Left lung (tissue), 10 donors: Measurements from ENCODE around the gene IL9. TPM values are rescaled to one million over a fixed set of nuclear protein-coding genes. Genes with fewer than 3 reads are reported as not detected.

Experiments
- ATAC-seq: fragments of 200-7000 bp; cut with Tn5 transposase; one replicate; pipeline ENCODE4 v1.9.1; 2020; ENCODE audit warnings: moderate library complexity
- DNase-seq, 4 donors: peaks; one replicate each; pipeline ENCODE4 v3.0.0-alpha.2; 2013 to 2020
- H3K27ac ChIP-seq, 2 donors: fragments of 200-600 bp; sonication (generic) in 1 of 2; one replicate each; pipeline versions ENCODE4 v1.5.0 to v1.8.0; 2020 to 2021
- H3K27me3 ChIP-seq, 2 donors: fragments of 200-600 bp; sonication (generic) in 1 of 2; one replicate each; pipeline versions ENCODE4 v1.5.0 to v1.8.0; 2020 to 2021
- H3K36me3 ChIP-seq, 2 donors: fragments of 200-600 bp; sonication (generic) in 1 of 2; one replicate each; pipeline versions ENCODE4 v1.5.0 to v1.8.0; 2020 to 2021
- H3K4me1 ChIP-seq, 2 donors: fragments of 200-600 bp; one replicate each; pipeline ENCODE4 v1.8.0; 2021
- H3K4me3 ChIP-seq, 2 donors: fragments of 200-600 bp; sonication (generic) in 1 of 2; one replicate each; pipeline versions ENCODE4 v1.5.0 to v1.8.0; 2020 to 2021; ENCODE audit warnings: mild to moderate bottlenecking in 1 of 2
- H3K9me3 ChIP-seq, 2 donors: fragments of 200-600 bp; sonication (generic) in 1 of 2; one replicate each; pipeline versions ENCODE4 v1.5.0 to v1.8.0; 2020 to 2021
- intact Hi-C, 2 donors: fragments of 100-400 bp; cut with DNase I; formaldehyde crosslinking; loops; one replicate each; pipeline versions ENCODE4 v1.11.2 to v1.14.2; 2022
- polyA plus RNA-seq, 6 donors: library from polyadenylated mRNA; unstranded; fragments of 120-200 nt; gene quantifications; one replicate each; pipeline ENCODE4 v1.2.1, GENCODE V29; 2013; ENCODE audit not compliant: insufficient read length in 6 of 6
- total RNA-seq, 2 donors: library from RNA; stranded (reverse); fragmentation: NEBNext Ultra II Directional; extraction: Animal tissue kit (Norgen Biotek cat#: 25700); gene quantifications; one replicate each; pipeline ENCODE4 v1.2.1, GENCODE V29; 2021
- TF ChIP-seq, protein P1 (sequence below), 2 donors: fragments of 200-600 bp; sonication (generic) in 1 of 2; IDR thresholded peaks; one replicate each; pipeline versions ENCODE4 v1.5.0 to v1.8.0; 2021; ENCODE audit warnings: antibody characterized with exemption in 2 of 2
- donor health status: DM: no; HTN: yes; CAD: no.
- donor health status: DM: no; HTN: no; CAD: no.

The IL9 gene
- total and polyA plus RNA-seq, 8 donors, result not detected

- DNase-seq, result no peak
- no peaks in the 10 kb centered on the region for H3K36me3 ChIP-seq
- no peak for ATAC-seq
- H3K27me3 ChIP-seq, result no peaks in the 10 kb centered on the region
- no peak overlapping the region for H3K27ac ChIP-seq
- TF ChIP-seq, protein P1, sequence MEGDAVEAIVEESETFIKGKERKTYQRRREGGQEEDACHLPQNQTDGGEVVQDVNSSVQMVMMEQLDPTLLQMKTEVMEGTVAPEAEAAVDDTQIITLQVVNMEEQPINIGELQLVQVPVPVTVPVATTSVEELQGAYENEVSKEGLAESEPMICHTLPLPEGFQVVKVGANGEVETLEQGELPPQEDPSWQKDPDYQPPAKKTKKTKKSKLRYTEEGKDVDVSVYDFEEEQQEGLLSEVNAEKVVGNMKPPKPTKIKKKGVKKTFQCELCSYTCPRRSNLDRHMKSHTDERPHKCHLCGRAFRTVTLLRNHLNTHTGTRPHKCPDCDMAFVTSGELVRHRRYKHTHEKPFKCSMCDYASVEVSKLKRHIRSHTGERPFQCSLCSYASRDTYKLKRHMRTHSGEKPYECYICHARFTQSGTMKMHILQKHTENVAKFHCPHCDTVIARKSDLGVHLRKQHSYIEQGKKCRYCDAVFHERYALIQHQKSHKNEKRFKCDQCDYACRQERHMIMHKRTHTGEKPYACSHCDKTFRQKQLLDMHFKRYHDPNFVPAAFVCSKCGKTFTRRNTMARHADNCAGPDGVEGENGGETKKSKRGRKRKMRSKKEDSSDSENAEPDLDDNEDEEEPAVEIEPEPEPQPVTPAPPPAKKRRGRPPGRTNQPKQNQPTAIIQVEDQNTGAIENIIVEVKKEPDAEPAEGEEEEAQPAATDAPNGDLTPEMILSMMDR (IDR thresholded peaks at IDR 0.05), result no peak
- intact Hi-C loops, result no loop called here
- no peak overlapping the region for H3K4me3 ChIP-seq
- no peaks in the 10 kb centered on the region for H3K9me3 ChIP-seq
- no peaks in the 10 kb centered on the region for H3K4me1 ChIP-seq
Observed at GRCh38 chr5:135867599-135867998, 28.0 kb downstream of the IL9 start.

DNA sequence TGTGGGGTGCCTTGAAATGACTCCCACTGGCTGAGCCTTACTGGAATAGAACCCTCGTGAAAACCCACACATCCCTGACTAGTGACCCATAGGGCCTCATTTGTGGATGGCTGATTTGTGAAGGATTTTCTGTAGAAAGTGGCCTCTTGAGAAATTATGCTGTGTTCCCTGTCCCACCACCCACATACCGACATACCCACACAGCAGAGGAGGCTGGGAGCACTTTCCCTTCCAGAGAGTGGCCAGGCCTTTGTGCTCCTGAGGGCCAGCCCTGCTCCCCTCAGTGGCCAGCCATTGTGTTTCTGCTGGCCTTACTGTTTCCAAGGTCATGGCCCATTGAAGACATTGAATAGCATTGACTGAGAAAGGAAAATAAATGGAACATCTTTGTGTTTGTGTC, 29.6 kb downstream of the IL9 start:
- Histone ChIP-seq H3K36me3 (no peaks in the 10 kb centered on the region), H3K4me3 (no peak overlapping the region), H3K9me3 (no peaks in the 10 kb centered on the region), H3K4me1 (no peaks in the 10 kb centered on the region), H3K27me3 (no peaks in the 10 kb centered on the region), H3K27ac (no peak overlapping the region)
- intact Hi-C loops, result no loop called here
- TF ChIP-seq, protein P1 (IDR thresholded peaks at IDR 0.05), result no peak
- DNase-seq (no peak), ATAC-seq (no peak)

DNA sequence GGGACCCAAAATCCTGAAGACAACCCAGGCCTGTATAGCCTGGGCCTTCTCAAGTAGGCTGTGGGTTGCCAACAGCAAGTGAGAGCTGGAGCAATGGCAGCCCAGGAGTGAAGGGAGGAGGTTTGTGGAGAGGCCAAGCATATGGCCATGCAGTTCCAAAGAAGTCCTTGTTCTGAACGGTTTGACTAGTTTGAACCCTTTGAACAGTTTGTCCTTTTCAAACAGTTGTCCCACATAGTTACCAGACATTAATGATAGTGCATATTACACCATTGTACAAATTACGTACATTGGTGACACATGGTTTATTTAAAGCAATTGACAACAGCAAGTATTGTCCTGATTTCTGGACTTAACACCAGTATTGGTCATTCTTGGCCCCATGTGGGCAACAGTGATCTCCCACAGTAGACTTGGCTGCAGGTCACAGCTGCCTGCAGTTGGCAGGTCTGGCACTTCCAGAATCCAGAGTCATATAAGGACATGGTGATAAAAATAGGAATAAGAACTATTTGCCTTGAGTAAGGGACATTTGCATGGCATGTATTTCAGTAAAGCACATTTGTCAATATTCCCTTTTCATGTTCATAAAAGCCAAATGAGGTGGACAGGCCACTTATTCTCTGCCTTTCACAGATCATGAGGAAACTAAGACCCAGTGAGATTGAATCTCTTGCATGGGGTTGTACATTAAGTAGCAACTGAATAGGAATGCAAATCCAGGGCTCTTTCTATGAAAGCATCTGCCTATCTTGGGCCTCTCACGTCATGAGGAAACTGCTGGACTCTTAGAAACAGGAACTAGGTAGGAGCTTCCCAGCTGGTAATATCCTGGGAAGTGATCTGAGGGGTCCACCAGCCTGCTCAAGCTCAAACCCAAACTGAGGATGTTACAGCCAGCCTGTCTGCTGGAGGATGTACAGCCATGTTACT, 30.9 kb downstream of the IL9 start:
- Histone ChIP-seq H3K9me3 (no peaks in the 10 kb centered on the region), H3K4me1 (no peaks in the 10 kb centered on the region), H3K4me3 (no peak overlapping the region), H3K36me3 (no peaks in the 10 kb centered on the region), H3K27me3 (no peaks in the 10 kb centered on the region), H3K27ac (no peak overlapping the region)
- ATAC-seq (no peak), DNase-seq (no peak)
- TF ChIP-seq, protein P1 (IDR thresholded peaks at IDR 0.05), result no peak
- intact Hi-C loops, result no loop called here

- no peak for DNase-seq
- H3K4me3 ChIP-seq, result no peak overlapping the region
- intact Hi-C loops, result no loop called here
- H3K4me1 ChIP-seq, result no peaks in the 10 kb centered on the region
- no peaks in the 10 kb centered on the region for H3K9me3 ChIP-seq
- H3K27ac ChIP-seq, result no peak overlapping the region
- no peaks in the 10 kb centered on the region for H3K36me3 ChIP-seq
- no peaks in the 10 kb centered on the region for H3K27me3 ChIP-seq
- TF ChIP-seq, protein P1 (IDR thresholded peaks at IDR 0.05), result no peak
- no peak for ATAC-seq
Observed at GRCh38 chr5:135862744-135863143, 32.9 kb downstream of the IL9 start.

- no peaks in the 10 kb centered on the region for H3K4me1 ChIP-seq
- DNase-seq (no peak), ATAC-seq (no peak)
- H3K9me3 ChIP-seq, result no peaks in the 10 kb centered on the region
- H3K27ac ChIP-seq, result no peak overlapping the region
- TF ChIP-seq, protein P1 (IDR thresholded peaks at IDR 0.05), result no peak
- no peaks in the 10 kb centered on the region for H3K36me3 ChIP-seq
- no peak overlapping the region for H3K4me3 ChIP-seq
- intact Hi-C loops, result no loop called here
- H3K27me3 ChIP-seq, result no peaks in the 10 kb centered on the region
Observed at GRCh38 chr5:135862086-135862485, 33.6 kb downstream of the IL9 start.
